IMR-90 (cell line): ENCODE measurements around the gene ASB1. TPM values are rescaled to one million over a fixed set of nuclear protein-coding genes. Genes with fewer than 3 reads are reported as not detected.

Experiments used
- ATAC-seq: fragments of 200-7000 bp; cut with Tn5 transposase; 2 replicates; pipeline ENCODE4 v1.9.1; 2020; ENCODE audit warnings: low read depth, mild to moderate bottlenecking, moderate library complexity
- BruUV-seq: library from RNA; stranded (reverse); fragments of 400-500 nt; replicated peaks from 2 replicates; lab custom pipeline; 2021; lab: Mats Ljungman, UMichigan
- CTCF ChIA-PET: fragments of 300-600 bp; formaldehyde crosslinking; extraction: SDS; loops from one replicate; lab custom pipeline; 2021; ENCODE audit warnings: antibody characterized with exemption; lab: Yijun Ruan, JAX
- POLR2A ChIA-PET: fragments of 300-600 bp; sonication (Branson Sonifier 250); formaldehyde crosslinking; loops from one replicate; lab custom pipeline; 2022; ENCODE audit warnings: antibody characterized with exemption; ENCODE audit not compliant: unreplicated experiment; lab: Charles Lee
- DNase-seq: peaks from one replicate; pipeline ENCODE4 v3.0.0; 2013
- H2AFZ ChIP-seq: replicated peaks from 2 replicates; pipeline ENCODE3; 2013; ENCODE audit warnings: low read length, mild to moderate bottlenecking; ENCODE audit not compliant: poor library complexity
- H2AK5ac ChIP-seq: 2 replicates; pipeline ENCODE4 v1.6.1; 2013; ENCODE audit warnings: low read depth, low read length, inconsistent platforms
- H2AK9ac ChIP-seq: replicated peaks from 2 replicates; pipeline ENCODE3; 2013; ENCODE audit warnings: mild to moderate bottlenecking, low read depth, low read length, moderate library complexity; ENCODE audit not compliant: poor library complexity
- H2BK120ac ChIP-seq: 2 replicates; pipeline ENCODE4 v1.6.1; 2013; ENCODE audit warnings: low read depth, low read length, inconsistent platforms
- H2BK15ac ChIP-seq: 3 replicates; pipeline ENCODE4 v1.6.1; 2013; ENCODE audit warnings: low read depth, low read length, inconsistent platforms
- H2BK20ac ChIP-seq: 2 replicates; pipeline ENCODE4 v1.6.1; 2013; ENCODE audit warnings: low read depth, mild to moderate bottlenecking, inconsistent platforms, low read length, moderate library complexity
- H2BK5ac ChIP-seq: 2 replicates; pipeline ENCODE4 v1.6.1; 2013; ENCODE audit warnings: mild to moderate bottlenecking, low read depth, low read length, inconsistent platforms; ENCODE audit not compliant: poor library complexity, severe bottlenecking
- H3K14ac ChIP-seq: replicated peaks from 2 replicates; pipeline ENCODE4 v1.6.1; 2013; ENCODE audit warnings: low read depth, low read length, inconsistent platforms
- H3K18ac ChIP-seq: 2 replicates; pipeline ENCODE4 v1.6.1; 2013; ENCODE audit warnings: low read depth, low read length, control low read depth
- H3K23ac ChIP-seq: 2 replicates; pipeline ENCODE4 v1.6.1; 2013; ENCODE audit warnings: low read depth, low read length, inconsistent platforms
- H3K27ac ChIP-seq: 2 replicates; pipeline ENCODE4 v1.5.1; 2013; ENCODE audit warnings: mild to moderate bottlenecking, control low read depth, low read length; ENCODE audit not compliant: insufficient read depth
- H3K27me3 ChIP-seq: 2 replicates; pipeline ENCODE4 v1.6.1; 2013; ENCODE audit warnings: low read length; ENCODE audit not compliant: control insufficient read depth, insufficient read depth
- H3K36me3 ChIP-seq: 2 replicates; pipeline ENCODE4 v1.6.1; 2013; ENCODE audit warnings: low read length, mixed read lengths; ENCODE audit not compliant: control insufficient read depth, insufficient read depth
- H3K4ac ChIP-seq: 2 replicates; pipeline ENCODE4 v1.6.1; 2013; ENCODE audit warnings: low read depth, low read length, inconsistent platforms
- H3K4me1 ChIP-seq: 2 replicates; pipeline ENCODE4 v1.6.1; 2013; ENCODE audit warnings: low read length, mixed read lengths; ENCODE audit not compliant: control insufficient read depth, insufficient read depth
- H3K4me2 ChIP-seq: 2 replicates; pipeline ENCODE4 v1.6.1; 2013; ENCODE audit warnings: low read depth, mild to moderate bottlenecking, control low read depth, low read length, moderate library complexity
- H3K4me3 ChIP-seq: 2 replicates; pipeline ENCODE4 v1.5.1; 2013; ENCODE audit warnings: low read depth, mild to moderate bottlenecking, control low read depth, low read length, moderate library complexity; ENCODE audit not compliant: insufficient read depth
- H3K56ac ChIP-seq: 2 replicates; pipeline ENCODE4 v1.6.1; 2013; ENCODE audit warnings: low read length, inconsistent platforms; ENCODE audit not compliant: insufficient read depth; ENCODE audit errors: extremely low read depth
- H3K79me1 ChIP-seq, 2 experiments: 2 replicates each; pipeline ENCODE4 v1.6.1; 2013; ENCODE audit warnings: low read length in 2 of 2, inconsistent platforms in 1 of 2, low read depth in 1 of 2
- H3K9ac ChIP-seq: 2 replicates; pipeline ENCODE4 v1.6.1; 2013; ENCODE audit warnings: low read depth, low read length, control low read depth
- H3K9me1 ChIP-seq: 2 replicates; pipeline ENCODE4 v1.6.1; 2013; ENCODE audit warnings: low read length, inconsistent platforms; ENCODE audit not compliant: insufficient read depth
- H3K9me3 ChIP-seq: 2 replicates; pipeline ENCODE4 v1.6.1; 2013; ENCODE audit warnings: low read length; ENCODE audit not compliant: control insufficient read depth, insufficient read depth
- H4K20me1 ChIP-seq: 2 replicates; pipeline ENCODE4 v1.6.1; 2013; ENCODE audit warnings: low read length, inconsistent platforms; ENCODE audit not compliant: insufficient read depth
- H4K5ac ChIP-seq: 2 replicates; pipeline ENCODE4 v1.6.1; 2013; ENCODE audit warnings: mild to moderate bottlenecking, low read depth, low read length, control low read depth
- H4K8ac ChIP-seq, 2 experiments: 2 replicates each; pipeline ENCODE4 v1.6.1; 2013; ENCODE audit warnings: low read depth in 2 of 2, low read length in 2 of 2, control low read depth in 1 of 2, inconsistent platforms in 1 of 2
- H4K91ac ChIP-seq: 2 replicates; pipeline ENCODE4 v1.6.1; 2013; ENCODE audit warnings: low read depth, low read length, inconsistent platforms; ENCODE audit not compliant: insufficient read depth
- BHLHE40 ChIP-seq: fragments of 150-350 bp; IDR thresholded peaks from 2 replicates; pipeline ENCODE4 v1.6.1; 2016; ENCODE audit warnings: mild to moderate bottlenecking, low read depth, low read length
- CEBPB ChIP-seq: IDR thresholded peaks from 2 replicates; pipeline ENCODE4 v1.6.1; 2012; ENCODE audit warnings: low read depth, low read length, improper control_type of control experiment
- CHD1 ChIP-seq: IDR thresholded peaks from 2 replicates; pipeline ENCODE4 v1.6.1; 2012; ENCODE audit warnings: low read depth, low read length, improper control_type of control experiment
- CTCF ChIP-seq: conservative IDR thresholded peaks from 2 replicates; pipeline ENCODE4 v1.5.1; 2012; ENCODE audit warnings: mild to moderate bottlenecking, low read depth, low read length, improper control_type of control experiment
- FOS ChIP-seq: fragments of 150-350 bp; IDR thresholded peaks from 2 replicates; pipeline ENCODE4 v1.6.1; 2016; ENCODE audit warnings: low read depth, low read length
- MAFK ChIP-seq: IDR thresholded peaks from 2 replicates; pipeline ENCODE4 v1.6.1; 2012; ENCODE audit warnings: low read depth, low read length, improper control_type of control experiment
- MAZ ChIP-seq: IDR thresholded peaks from 2 replicates; pipeline ENCODE4 v1.6.1; 2012; ENCODE audit warnings: low read depth, mild to moderate bottlenecking, low read length, improper control_type of control experiment, moderate library complexity, borderline replicate concordance
- MXI1 ChIP-seq: IDR thresholded peaks from 2 replicates; pipeline ENCODE4 v1.6.1; 2012; ENCODE audit warnings: low read depth, mild to moderate bottlenecking, low read length, moderate library complexity, borderline replicate concordance
- NFE2L2 ChIP-seq: fragments of 150-350 bp; IDR thresholded peaks from 2 replicates; pipeline ENCODE4 v1.6.1; 2016; ENCODE audit warnings: low read depth, mild to moderate bottlenecking, low read length
- POLR2A ChIP-seq: IDR thresholded peaks from 2 replicates; pipeline ENCODE4 v1.6.1; 2012; ENCODE audit warnings: mild to moderate bottlenecking, low read depth, low read length
- RAD21 ChIP-seq: IDR thresholded peaks from 2 replicates; pipeline ENCODE4 v1.6.1; 2012; ENCODE audit warnings: low read length, improper control_type of control experiment
- RCOR1 ChIP-seq: IDR thresholded peaks from 2 replicates; pipeline ENCODE4 v1.6.1; 2012; ENCODE audit warnings: mild to moderate bottlenecking, low read length, improper control_type of control experiment; ENCODE audit not compliant: insufficient replicate concordance
- RFX5 ChIP-seq: IDR thresholded peaks from 2 replicates; pipeline ENCODE4 v1.8.0; 2012; ENCODE audit warnings: low read depth, mild to moderate bottlenecking, low read length, moderate library complexity
- SMC3 ChIP-seq: fragments of 150-350 bp; IDR thresholded peaks from 2 replicates; pipeline ENCODE4 v1.6.1; 2016; ENCODE audit warnings: low read depth, mild to moderate bottlenecking, antibody characterized with exemption, low read length, moderate library complexity
- USF2 ChIP-seq: fragments of 150-350 bp; IDR thresholded peaks from 2 replicates; pipeline ENCODE4 v1.6.1; 2017; ENCODE audit warnings: mild to moderate bottlenecking, antibody characterized with exemption, low read length, low read depth
- WGBS, 2 experiments: methylation state at CpG; one replicate each; pipeline versions ENCODE4 v1.1.5 to v1.1.7; 2013; ENCODE audit warnings: missing lambda C conversion rate in 2 of 2; ENCODE audit not compliant: insufficient read length in 1 of 2; ENCODE audit errors: extremely low coverage in 2 of 2; 5-methylcytosine and 5-hydroxymethylcytosine counted together
- dilution Hi-C: fragments of 300-500 bp; cut with HindIII; formaldehyde crosslinking; loops from one replicate; pipeline ENCODE4 v1.14.3; 2018; ENCODE audit warnings: low sequenced_read_pairs; ENCODE audit not compliant: unreplicated experiment
- in situ Hi-C: fragments of 300-500 bp; cut with MboI; formaldehyde crosslinking; loops from 3 replicates; pipeline ENCODE4 v1.14.3; 2019; ENCODE audit warnings: low sequenced_read_pairs, inconsistent platforms, mixed read lengths
- intact Hi-C: fragments of 100-400 bp; cut with micrococcal nuclease; formaldehyde crosslinking; loops from 2 replicates; pipeline ENCODE4 v1.10.0; 2022
- polyA plus RNA-seq, 3 experiments: library from polyadenylated mRNA; depleted of rRNA; stranded (reverse); fragments of >200 nt; gene quantifications; 2 replicates each; pipeline ENCODE4 v1.2.3, GENCODE V29; 2012; ENCODE audit warnings: low replicate concordance in 1 of 3
- total RNA-seq: library from RNA; depleted of rRNA; stranded (reverse); fragments of >200 nt; gene quantifications from 2 replicates; pipeline ENCODE4 v1.2.3, GENCODE V29; 2012

The ASB1 gene
- total and polyA plus RNA-seq, 2 of the 4 experiments (the other 2 are of a cell fraction) = 23.5 to 37.3 TPM

GRCh38 chr2:238496756-238497609 is 70.3 kb downstream of the ASB1 start (continued):
- no peak for TF ChIP-seq CEBPB

- no peak overlapping the region for H3K4me2 ChIP-seq
- dilution Hi-C loops (no loop called here), in situ Hi-C loops (no loop called here), intact Hi-C loops (no loop called here)
- H2BK15ac ChIP-seq = no peak overlapping the region
- no peak overlapping the region for H3K18ac ChIP-seq
- POLR2A ChIA-PET = no interaction called here
- no peak overlapping the region for H2AFZ ChIP-seq
- H3K9ac ChIP-seq = no peak overlapping the region
- H2BK20ac ChIP-seq = no peak overlapping the region
- no peak overlapping the region for H3K27ac ChIP-seq
- H3K4me3 ChIP-seq = no peak overlapping the region
- H3K4ac ChIP-seq = no peak overlapping the region
- H3K23ac ChIP-seq = no peak overlapping the region
- H2AK5ac ChIP-seq = no peak overlapping the region
- no peak overlapping the region for H2BK5ac ChIP-seq
- ATAC-seq = no peak
- no peaks in the 10 kb centered on the region for H3K9me3 ChIP-seq
- H2AK9ac ChIP-seq = no peak overlapping the region
- H3K36me3 ChIP-seq = no peaks in the 10 kb centered on the region
- no peak overlapping the region for H4K8ac ChIP-seq
- no peak overlapping the region for H3K56ac ChIP-seq
- CTCF ChIA-PET = no interaction called here
- no peak overlapping the region for H4K91ac ChIP-seq
- 0 out of 4 replicates have a peak, but pooled peaks cover 0 to 3% of the 10 kb centered on the region in 2 experiments for H3K79me1 ChIP-seq
- H4K5ac ChIP-seq = no peak overlapping the region
- no peak overlapping the region for H2BK120ac ChIP-seq
- DNase-seq = no peak
- peaks cover 5% of the 10 kb centered on the region; the same call in 1 of the 2 replicates for H4K20me1 ChIP-seq
- 100% methylated on average over 2 of the region's 7 CpGs; no CpG with 5 or more reads in 1 of the 2 experiments for WGBS, 2 experiments
- no TSS peak for BruUV-seq
- H3K9me1 ChIP-seq = peaks cover 5% of the 10 kb centered on the region
- H3K14ac ChIP-seq = no peak overlapping the region
- H3K4me1 ChIP-seq = no peaks in the 10 kb centered on the region
- H3K27me3 ChIP-seq = peaks cover 4% of the 10 kb centered on the region; the same call in 1 of the 2 replicates
- no peak for TF ChIP-seq POLR2A
- no peak for TF ChIP-seq BHLHE40
- no peak for TF ChIP-seq CHD1
- TF ChIP-seq CTCF = no peak
- TF ChIP-seq USF2 = no peak
- TF ChIP-seq CEBPB = no peak
- no peak for TF ChIP-seq RFX5
- no peak for TF ChIP-seq FOS
- TF ChIP-seq SMC3 = no peak
- TF ChIP-seq RAD21 = no peak
- no peak for TF ChIP-seq NFE2L2
- no peak for TF ChIP-seq RCOR1
- no peak for TF ChIP-seq MXI1
- no peak for TF ChIP-seq MAFK
- no peak for TF ChIP-seq MAZ
Measured at GRCh38 chr2:238497610-238498005, 70.9 kb downstream of the ASB1 start.
